Stimulated activated CD8-positive, alpha-beta memory T cell treated with anti-CD3 and anti-CD28 coated beads, Interleukin-12 subunit alpha, Interleukin-12 subunit beta, amount 100 ng/mL, for 4 hours (primary cell): Measurements from ENCODE around the gene PCDHGB7.
"Not testable (repeated sequence)": the region's sequence is repeated elsewhere in the genome, so short reads cannot be mapped to it uniquely, and the experiment has no call there.

Experiments used
- DNase-seq: peaks from one replicate; pipeline ENCODE4 v3.0.0-alpha.2; 2020; ENCODE audit warnings: low read depth

PCDHGB7 gene

GRCh38 chr5:141417494-141418172, at the start of gene PCDHGB7:
PCDHGB7 (plus strand) TSS chr5:141417677; CDS start chr5:141417860, 183 bp downstream.
- DNase-seq, result not testable (repeated sequence)

DNA sequence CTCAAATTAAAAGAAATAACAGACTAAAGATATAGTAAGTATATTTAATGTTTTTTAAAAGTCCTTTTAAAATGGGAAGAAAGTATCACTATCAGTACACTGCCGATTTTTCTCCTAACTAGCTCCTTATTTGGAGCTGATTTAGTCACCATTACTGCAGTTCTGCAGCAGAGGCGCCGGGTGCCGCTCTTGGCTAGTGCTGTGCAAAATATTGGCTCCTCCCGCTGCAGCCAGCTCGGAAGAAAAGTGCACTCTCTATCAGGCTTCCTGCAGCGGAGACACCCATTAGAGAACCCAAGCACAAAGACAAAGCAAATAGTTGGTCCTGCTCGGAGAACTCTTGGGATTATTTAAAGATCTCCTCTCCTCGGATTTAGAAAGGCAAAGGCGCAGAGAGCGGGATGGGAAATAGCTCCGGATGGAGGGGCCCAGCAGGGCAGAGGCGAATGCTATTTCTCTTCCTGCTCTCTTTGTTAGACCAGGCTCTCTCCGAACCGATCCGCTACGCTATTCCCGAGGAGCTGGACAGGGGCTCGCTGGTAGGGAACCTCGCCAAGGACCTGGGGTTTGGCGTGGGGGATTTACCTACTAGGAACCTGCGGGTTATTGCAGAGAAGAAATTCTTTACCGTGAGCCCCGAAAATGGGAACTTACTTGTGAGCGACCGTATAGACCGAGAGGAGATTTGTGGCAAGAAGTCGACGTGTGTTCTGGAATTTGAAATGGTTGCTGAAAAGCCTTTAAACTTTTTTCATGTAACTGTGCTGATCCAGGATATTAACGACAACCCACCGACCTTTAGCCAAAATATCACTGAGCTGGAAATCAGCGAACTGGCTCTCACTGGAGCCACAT, 47.3 kb upstream of the PCDHGB7 start, which contains the start of gene PCDHGB3:
PCDHGB3 (plus strand) TSS at position 249 of the 855 bp plus-strand sequence; CDS start at position 402, 153 bp downstream.
- DNase-seq, result no peak

DNA sequence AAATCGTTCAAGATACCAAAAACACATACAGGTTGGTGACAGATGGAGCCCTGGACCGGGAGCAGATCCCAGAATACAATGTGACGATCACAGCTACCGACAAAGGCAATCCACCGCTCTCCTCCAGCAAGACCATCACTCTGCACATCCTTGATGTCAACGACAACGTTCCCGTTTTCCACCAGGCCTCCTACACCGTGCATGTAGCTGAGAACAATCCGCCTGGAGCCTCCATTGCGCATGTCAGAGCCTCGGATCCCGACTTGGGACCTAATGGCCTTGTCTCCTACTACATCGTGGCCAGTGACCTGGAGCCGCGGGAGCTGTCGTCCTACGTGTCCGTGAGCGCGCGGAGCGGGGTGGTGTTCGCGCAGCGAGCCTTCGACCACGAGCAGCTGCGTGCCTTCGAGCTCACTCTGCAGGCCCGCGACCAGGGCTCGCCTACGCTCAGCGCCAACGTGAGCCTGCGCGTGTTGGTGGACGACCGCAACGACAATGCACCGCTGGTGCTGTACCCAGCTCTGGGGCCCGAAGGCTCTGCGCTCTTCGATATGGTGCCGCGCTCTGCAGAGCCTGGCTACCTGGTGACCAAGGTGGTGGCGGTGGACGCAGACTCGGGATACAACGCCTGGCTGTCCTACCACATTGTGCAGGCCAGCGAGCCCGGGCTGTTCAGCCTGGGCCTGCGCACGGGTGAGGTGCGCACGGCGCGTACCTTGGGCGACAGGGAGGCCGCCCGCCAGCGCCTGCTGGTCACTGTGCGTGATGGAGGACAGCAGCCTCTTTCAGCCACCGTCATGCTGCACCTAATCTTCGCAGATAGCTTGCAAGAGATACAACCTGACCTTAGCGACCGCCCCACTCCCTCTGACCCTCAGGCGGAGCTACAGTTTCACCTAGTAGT, 45.7 kb upstream of the PCDHGB7 start:
- no peak for DNase-seq

DNA sequence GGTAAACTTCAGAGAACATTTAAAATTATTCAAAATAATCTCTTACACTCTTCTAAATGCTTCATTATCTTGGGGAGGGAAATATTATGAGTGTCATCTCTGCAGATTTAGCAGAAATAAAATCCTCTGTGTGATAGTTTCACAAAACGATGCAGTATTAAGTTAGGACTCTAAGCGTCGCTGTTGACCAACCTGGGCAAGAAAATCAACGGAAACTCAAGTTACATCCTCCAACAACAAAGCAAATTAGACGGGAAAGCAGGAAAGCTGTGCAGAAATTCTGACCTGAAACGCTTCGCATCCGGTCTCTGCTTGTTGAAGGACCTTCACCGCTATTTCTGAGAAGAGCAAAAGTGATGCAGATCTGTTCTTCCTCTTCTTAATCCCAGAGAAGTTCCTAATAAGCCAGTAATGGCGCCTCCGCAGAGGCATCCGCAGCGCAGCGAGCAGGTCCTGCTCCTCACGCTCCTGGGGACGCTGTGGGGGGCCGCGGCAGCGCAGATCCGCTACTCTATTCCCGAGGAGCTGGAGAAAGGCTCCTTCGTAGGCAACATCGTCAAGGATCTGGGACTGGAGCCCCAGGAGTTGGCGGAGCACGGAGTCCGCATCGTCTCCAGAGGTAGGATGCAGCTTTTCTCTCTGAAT, 43.7 kb upstream of the PCDHGB7 start, which contains the start of gene PCDHGA6:
PCDHGA6 (plus strand) TSS at position 219 of the 645 bp plus-strand sequence; CDS start at position 412, 193 bp downstream.
- no peak for DNase-seq

DNA sequence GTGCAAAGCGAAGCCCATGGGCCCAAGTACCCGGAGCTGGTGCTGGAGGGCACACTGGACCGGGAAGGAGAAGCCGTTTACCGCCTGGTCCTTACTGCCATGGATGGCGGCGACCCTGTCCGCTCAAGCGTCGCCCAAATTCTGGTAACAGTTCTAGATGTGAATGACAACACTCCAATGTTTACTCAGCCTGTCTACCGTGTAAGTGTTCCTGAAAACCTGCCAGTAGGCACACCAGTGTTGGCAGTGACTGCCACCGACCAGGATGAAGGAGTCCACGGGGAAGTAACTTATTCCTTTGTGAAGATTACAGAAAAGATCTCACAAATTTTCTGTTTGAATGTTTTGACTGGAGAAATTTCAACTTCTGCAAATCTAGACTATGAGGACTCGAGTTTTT, 42.9 kb upstream of the PCDHGB7 start:
- no peak for DNase-seq

DNA sequence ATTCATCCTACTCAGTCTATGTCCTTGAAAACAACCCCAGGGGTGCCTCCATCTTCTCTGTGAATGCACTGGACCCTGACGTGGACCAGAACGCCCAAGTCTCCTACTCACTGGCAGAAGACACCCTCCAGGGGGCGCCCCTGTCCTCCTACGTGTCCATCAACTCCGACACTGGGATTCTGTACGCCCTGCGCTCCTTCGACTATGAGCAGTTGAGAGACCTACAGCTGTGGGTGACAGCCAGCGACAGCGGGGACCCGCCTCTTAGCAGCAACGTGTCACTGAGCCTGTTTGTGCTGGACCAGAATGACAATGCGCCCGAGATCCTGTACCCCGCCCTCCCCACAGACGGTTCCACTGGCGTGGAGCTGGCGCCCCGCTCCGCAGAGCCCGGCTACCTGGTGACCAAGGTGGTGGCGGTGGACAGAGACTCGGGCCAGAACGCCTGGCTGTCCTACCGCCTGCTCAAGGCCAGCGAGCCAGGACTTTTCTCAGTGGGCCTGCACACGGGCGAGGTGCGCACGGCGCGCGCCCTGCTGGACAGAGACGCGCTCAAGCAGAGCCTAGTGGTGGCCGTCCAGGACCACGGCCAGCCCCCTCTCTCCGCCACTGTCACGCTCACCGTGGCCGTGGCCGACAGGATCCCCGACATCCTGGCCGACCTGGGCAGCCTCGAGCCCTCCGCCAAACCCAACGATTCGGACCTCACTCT, 41.9 kb upstream of the PCDHGB7 start:
- DNase-seq, result not testable (repeated sequence)

DNA sequence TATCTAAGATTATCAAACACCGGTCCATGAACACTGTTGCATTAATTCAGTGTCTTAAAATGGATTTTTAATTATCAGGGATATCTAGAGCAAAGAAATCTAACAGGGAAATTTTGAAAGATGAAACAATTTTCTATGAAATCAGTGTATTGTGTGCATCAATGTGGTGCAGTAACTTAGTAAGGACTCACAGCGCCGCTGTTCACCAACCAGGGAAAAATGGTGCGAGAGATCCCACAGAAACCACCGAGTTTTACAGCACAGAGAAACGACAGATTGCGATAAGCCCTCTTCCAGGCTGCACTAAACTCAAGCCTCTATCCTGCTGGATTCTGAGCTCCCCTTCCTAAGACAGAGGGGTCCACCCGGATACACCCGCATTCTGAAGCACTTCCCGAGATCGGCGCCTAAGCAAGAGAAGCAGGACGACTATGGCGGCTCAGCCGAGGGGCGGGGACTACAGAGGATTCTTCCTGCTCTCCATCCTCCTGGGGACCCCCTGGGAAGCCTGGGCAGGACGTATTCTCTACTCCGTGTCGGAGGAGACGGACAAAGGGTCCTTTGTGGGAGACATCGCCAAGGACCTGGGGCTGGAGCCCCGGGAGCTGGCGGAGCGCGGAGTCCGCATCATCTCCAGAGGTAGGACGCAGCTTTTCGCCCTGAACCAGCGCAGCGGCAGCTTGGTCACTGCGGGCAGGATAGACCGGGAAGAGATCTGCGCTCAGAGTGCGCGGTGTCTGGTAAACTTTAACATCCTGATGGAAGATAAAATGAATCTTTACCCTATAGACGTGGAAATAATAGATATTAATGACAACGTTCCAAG, 34.8 kb upstream of the PCDHGB7 start, which contains the start of gene PCDHGA7:
PCDHGA7 (plus strand) TSS at position 274 of the 826 bp plus-strand sequence; CDS start at position 432, 158 bp downstream.
- DNase-seq, result no peak

DNA sequence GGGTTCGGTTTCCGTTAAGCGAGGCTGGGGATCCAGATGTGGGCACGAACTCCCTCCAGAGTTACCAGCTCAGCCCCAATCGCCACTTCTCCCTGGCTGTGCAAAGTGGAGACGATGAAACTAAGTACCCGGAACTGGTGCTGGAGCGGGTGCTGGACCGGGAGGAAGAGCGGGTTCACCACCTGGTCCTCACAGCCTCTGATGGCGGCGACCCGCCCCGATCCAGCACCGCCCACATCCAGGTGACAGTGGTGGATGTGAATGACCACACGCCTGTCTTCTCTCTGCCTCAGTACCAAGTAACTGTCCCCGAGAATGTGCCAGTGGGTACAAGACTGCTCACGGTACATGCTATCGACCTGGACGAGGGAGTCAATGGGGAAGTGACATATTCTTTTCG, 34.1 kb upstream of the PCDHGB7 start:
- no peak for DNase-seq

DNA sequence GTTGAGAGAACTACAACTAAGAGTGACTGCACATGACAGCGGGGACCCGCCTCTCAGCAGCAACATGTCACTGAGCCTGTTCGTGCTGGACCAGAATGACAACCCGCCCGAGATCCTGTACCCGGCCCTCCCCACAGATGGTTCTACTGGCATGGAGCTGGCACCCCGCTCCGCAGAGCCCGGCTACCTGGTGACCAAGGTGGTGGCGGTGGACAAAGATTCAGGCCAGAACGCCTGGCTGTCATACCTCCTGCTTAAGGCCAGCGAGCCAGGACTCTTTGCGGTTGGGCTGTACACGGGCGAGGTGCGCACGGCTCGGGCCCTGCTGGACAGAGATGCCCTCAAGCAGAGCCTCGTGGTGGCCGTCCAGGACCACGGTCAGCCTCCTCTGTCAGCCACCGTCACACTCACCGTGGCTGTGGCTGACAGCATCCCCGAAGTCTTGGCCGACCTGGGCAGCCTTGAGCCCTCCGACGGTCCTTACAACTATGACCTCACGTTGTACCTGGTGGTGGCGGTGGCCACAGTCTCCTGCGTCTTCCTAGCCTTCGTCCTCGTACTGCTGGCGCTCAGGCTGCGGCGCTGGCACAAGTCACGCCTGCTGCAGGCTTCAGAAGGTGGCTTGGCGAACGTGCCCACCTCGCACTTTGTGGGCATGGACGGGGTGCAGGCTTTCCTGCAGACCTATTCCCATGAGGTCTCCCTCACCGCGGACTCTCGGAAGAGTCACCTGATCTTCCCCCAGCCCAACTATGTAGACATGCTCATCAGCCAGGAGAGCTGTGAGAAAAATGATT, 32.8 kb upstream of the PCDHGB7 start:
- DNase-seq, result no peak

DNA sequence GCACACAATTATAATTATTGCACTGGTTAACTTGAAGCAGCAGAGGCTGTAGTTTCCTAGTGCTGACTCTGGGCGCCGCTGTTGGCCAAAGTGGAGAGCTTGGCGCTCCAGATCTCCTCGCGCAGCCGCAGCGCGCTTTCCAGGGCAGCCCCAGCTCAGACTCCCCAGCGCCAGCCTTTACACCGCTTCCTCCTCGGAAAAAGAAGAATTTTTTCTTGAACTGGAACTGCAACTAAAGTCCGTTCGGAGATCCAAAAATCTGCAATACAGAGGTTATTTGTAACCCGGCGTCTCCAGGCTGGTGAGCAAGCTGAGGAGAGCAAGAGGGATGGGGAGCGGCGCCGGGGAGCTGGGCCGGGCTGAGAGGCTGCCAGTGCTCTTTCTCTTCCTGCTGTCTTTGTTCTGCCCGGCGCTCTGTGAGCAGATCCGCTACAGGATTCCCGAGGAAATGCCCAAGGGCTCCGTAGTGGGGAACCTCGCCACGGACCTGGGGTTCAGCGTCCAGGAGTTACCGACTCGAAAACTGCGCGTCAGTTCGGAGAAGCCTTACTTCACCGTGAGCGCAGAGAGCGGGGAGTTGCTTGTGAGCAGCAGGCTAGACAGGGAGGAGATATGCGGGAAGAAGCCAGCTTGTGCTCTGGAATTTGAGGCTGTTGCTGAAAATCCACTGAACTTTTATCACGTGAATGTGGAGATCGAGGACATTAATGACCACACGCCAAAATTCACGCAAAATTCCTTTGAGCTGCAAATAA, 29.7 kb upstream of the PCDHGB7 start, which contains the start of gene PCDHGB4:
PCDHGB4 (plus strand) TSS at position 142 of the 755 bp plus-strand sequence; CDS start at position 329, 187 bp downstream.
- not testable (repeated sequence) for DNase-seq

DNA sequence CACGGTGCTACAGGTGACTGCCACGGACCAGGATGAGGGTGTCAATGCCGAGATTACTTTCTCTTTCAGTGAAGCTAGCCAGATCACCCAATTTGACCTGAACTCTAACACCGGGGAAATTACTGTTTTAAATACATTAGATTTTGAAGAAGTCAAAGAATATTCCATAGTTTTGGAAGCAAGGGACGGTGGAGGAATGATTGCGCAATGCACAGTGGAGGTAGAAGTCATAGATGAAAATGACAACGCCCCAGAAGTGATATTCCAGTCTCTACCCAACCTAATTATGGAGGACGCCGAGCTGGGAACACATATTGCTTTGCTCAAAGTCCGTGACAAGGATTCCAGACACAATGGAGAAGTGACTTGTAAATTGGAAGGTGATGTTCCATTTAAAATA, 28.8 kb upstream of the PCDHGB7 start:
- no peak for DNase-seq

DNA sequence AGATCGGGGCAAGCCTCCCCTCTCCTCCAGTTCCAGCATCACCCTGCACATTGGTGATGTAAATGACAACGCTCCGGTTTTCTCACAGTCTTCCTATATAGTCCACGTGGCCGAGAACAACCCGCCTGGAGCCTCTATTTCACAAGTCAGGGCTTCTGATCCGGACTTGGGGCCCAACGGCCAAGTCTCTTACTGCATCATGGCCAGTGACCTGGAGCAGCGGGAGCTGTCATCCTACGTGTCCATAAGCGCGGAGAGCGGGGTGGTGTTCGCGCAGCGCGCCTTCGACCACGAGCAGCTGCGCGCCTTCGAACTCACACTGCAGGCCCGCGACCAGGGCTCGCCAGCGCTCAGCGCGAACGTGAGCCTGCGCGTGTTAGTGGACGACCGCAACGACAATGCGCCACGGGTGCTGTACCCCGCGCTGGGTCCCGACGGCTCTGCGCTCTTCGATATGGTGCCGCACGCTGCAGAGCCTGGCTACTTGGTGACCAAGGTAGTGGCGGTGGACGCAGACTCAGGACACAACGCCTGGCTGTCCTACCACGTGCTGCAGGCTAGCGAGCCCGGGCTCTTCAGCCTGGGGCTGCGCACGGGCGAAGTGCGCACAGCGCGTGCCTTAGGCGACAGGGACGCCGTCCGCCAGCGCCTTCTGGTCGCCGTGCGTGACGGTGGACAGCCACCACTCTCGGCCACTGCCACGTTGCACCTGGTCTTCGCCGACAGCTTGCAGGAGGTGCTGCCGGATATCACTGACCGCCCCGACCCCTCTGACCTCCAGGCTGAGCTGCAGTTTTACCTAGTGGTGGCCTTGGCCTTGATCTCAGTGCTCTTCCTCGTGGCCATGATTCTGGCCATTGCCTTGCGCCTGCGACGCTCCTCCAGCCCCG, 28.1 kb upstream of the PCDHGB7 start:
- no peak for DNase-seq

- no peak for DNase-seq
Observed at GRCh38 chr5:141392429-141393198, 24.9 kb upstream of the PCDHGB7 start, which contains the start of gene PCDHGA8. PCDHGA8 (plus strand) TSS chr5:141392633; CDS start chr5:141392814, 181 bp downstream.

- DNase-seq, result no peak
Observed at GRCh38 chr5:141393267-141393666, 24.2 kb upstream of the PCDHGB7 start.

DNA sequence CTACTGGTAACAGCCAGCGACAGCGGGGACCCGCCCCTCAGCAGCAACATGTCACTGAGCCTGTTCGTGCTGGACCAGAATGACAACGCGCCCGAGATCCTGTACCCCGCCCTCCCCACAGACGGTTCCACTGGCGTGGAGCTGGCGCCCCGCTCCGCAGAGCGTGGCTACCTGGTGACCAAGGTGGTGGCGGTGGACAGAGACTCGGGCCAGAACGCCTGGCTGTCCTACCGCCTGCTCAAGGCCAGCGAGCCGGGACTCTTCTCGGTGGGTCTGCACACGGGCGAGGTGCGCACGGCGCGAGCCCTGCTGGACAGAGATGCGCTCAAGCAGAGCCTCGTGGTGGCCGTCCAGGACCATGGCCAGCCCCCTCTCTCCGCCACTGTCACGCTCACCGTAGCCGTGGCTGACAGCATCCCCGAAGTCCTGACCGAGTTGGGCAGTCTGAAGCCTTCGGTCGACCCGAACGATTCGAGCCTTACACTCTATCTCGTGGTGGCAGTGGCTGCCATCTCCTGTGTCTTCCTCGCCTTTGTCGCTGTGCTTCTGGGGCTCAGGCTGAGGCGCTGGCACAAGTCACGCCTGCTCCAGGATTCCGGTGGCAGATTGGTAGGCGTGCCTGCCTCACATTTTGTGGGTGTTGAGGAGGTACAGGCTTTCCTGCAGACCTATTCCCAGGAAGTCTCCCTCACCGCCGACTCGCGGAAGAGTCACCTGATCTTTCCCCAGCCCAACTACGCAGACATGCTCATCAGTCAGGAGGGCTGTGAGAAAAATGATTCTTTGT, 22.9 kb upstream of the PCDHGB7 start:
- DNase-seq, result not testable (repeated sequence)
